ENCODE measurements around the gene ERICH2. TPM values are rescaled to one million over a fixed set of nuclear protein-coding genes. Genes with fewer than 3 reads are reported as not detected.

Gene ERICH2
- total and polyA plus RNA-seq, 5 experiments from 2014 or later, result not detected

- Mint-ChIP-seq H3K9me3 (peaks cover 0 to 2% (median 0%) of the 10 kb centered on the region in 9 donors), H3K4me3 (peak overlapping the region; percentile 70 to 91 (median 87)), H3K27me3 (peaks cover 34 to 90% (median 67%) of the 10 kb centered on the region in 5 donors), H3K27ac (peak overlapping the region in 2 of 10 donors; percentile 20 to 57), H3K4me1 (peaks cover 29 to 64% (median 59%) of the 10 kb centered on the region in 4 donors), H3K36me3 (peaks cover 0 to 2% (median 0%) of the 10 kb centered on the region in 3 donors)
- DNase-seq (peak in 2 of 10 donors; percentile 34 to 35), ATAC-seq (peak; percentile 24 to 53)
- POLR2A ChIA-PET, result interaction anchor here (0.6 kb wide), 2 partner anchors 323 to 421 kb away, joined by 3 to 6 read pairs; no protein-coding TSS in a partner anchor
Observed at GRCh38 chr2:170820757-170821530, 50.8 kb downstream of the ERICH2 start.

GRCh38 chr2:170821531-170822289 lies 51.5 kb downstream of the ERICH2 start:
- Mint-ChIP-seq H3K27ac (peak overlapping the region in 1 of 10 donors; percentile 49), H3K36me3 (peaks cover 0 to 2% (median 0%) of the 10 kb centered on the region in 3 donors), H3K9me3 (peaks cover 0 to 2% (median 0%) of the 10 kb centered on the region in 9 donors), H3K4me1 (peaks cover 29 to 59% (median 55%) of the 10 kb centered on the region in 4 donors), H3K27me3 (peaks cover 37 to 95% (median 73%) of the 10 kb centered on the region in 5 donors), H3K4me3 (peak overlapping the region; percentile 70 to 91 (median 87))
- DNase-seq, result no peak
- POLR2A ChIA-PET, result no interaction called here
- no peak for ATAC-seq

GRCh38 chr2:170822290-170823087 lies 52.3 kb downstream of the ERICH2 start:
- Mint-ChIP-seq H3K4me1 (peaks cover 29 to 51% (median 48%) of the 10 kb centered on the region in 4 donors), H3K27me3 (peaks cover 41 to 95% (median 75%) of the 10 kb centered on the region in 5 donors), H3K9me3 (peaks cover 0 to 2% (median 0%) of the 10 kb centered on the region in 9 donors), H3K4me3 (peak overlapping the region; percentile 70 to 91 (median 83)), H3K27ac (no peak overlapping the region), H3K36me3 (peaks cover 0 to 2% (median 0%) of the 10 kb centered on the region in 3 donors)
- DNase-seq (peak in 5 of 10 donors; percentile 18 to 38 (median 28)), ATAC-seq (peak; percentile 50 to 53)
- POLR2A ChIA-PET, result no interaction called here

GRCh38 chr2:170823088-170823897 lies 53.1 kb downstream of the ERICH2 start:
- H3K27ac Mint-ChIP-seq, result no peak overlapping the region
- H3K9me3 Mint-ChIP-seq, result peaks cover 0 to 2% (median 0%) of the 10 kb centered on the region in 9 donors
- H3K27me3 Mint-ChIP-seq, result peaks cover 41 to 96% (median 72%) of the 10 kb centered on the region in 5 donors
- ATAC-seq (no peak), DNase-seq (no peak)
- POLR2A ChIA-PET, result no interaction called here
- peak overlapping the region in 9 of 10 donors; percentile 71 to 91 (median 84) for H3K4me3 Mint-ChIP-seq
- H3K4me1 Mint-ChIP-seq, result peaks cover 27 to 46% (median 42%) of the 10 kb centered on the region in 4 donors
- H3K36me3 Mint-ChIP-seq, result peaks cover 0 to 2% (median 0%) of the 10 kb centered on the region in 3 donors

- ATAC-seq, result no peak
- Mint-ChIP-seq H3K9me3 (peaks cover 0 to 2% (median 0%) of the 10 kb centered on the region in 9 donors), H3K36me3 (peaks cover 0 to 2% (median 0%) of the 10 kb centered on the region in 3 donors), H3K27ac (no peak overlapping the region), H3K4me1 (peaks cover 22 to 40% (median 36%) of the 10 kb centered on the region in 4 donors), H3K4me3 (peak overlapping the region in 7 of 10 donors; percentile 10 to 51 (median 30)), H3K27me3 (peaks cover 40 to 96% (median 72%) of the 10 kb centered on the region in 5 donors)
- no peak for DNase-seq
- POLR2A ChIA-PET, result no interaction called here
Observed at GRCh38 chr2:170823898-170824215, 53.7 kb downstream of the ERICH2 start.

- H3K36me3 Mint-ChIP-seq, result peaks cover 0 to 2% (median 0%) of the 10 kb centered on the region in 3 donors
- H3K27ac Mint-ChIP-seq, result peak overlapping the region in 1 of 10 donors; percentile 15
- ATAC-seq (no peak), DNase-seq (no peak)
- H3K27me3 Mint-ChIP-seq, result peaks cover 42 to 96% (median 70%) of the 10 kb centered on the region in 5 donors
- H3K9me3 Mint-ChIP-seq, result peaks cover 0 to 2% (median 0%) of the 10 kb centered on the region in 9 donors
- H3K4me1 Mint-ChIP-seq, result peaks cover 20 to 34% (median 33%) of the 10 kb centered on the region in 4 donors
- POLR2A ChIA-PET, result interaction anchor here (0.7 kb wide), 1 partner anchor 21 kb away, joined by 3 read pairs; no protein-coding TSS in a partner anchor
- peak overlapping the region in 8 of 10 donors; percentile 18 to 43 (median 30) for H3K4me3 Mint-ChIP-seq
Observed at GRCh38 chr2:170824526-170825015, 54.4 kb downstream of the ERICH2 start.

- H3K4me1 Mint-ChIP-seq, result peaks cover 0 to 4% (median 2%) of the 10 kb centered on the region in 4 donors
- H3K27me3 Mint-ChIP-seq, result peaks cover 30 to 83% (median 55%) of the 10 kb centered on the region in 5 donors
- ATAC-seq (no peak), DNase-seq (no peak)
- no peak overlapping the region for H3K27ac Mint-ChIP-seq
- H3K36me3 Mint-ChIP-seq, result peaks cover 0 to 2% (median 0%) of the 10 kb centered on the region in 3 donors
- POLR2A ChIA-PET, result no interaction called here
- H3K4me3 Mint-ChIP-seq, result no peak overlapping the region
- H3K9me3 Mint-ChIP-seq, result no peaks in the 10 kb centered on the region
Observed at GRCh38 chr2:170827841-170828532, 57.8 kb downstream of the ERICH2 start.

GRCh38 chr2:170828533-170828916 lies 58.3 kb downstream of the ERICH2 start:
- peaks cover 30 to 86% (median 57%) of the 10 kb centered on the region in 5 donors for H3K27me3 Mint-ChIP-seq
- no peak overlapping the region for H3K27ac Mint-ChIP-seq
- no peaks in the 10 kb centered on the region for H3K9me3 Mint-ChIP-seq
- peaks cover 0 to 2% (median 0%) of the 10 kb centered on the region in 3 donors for H3K36me3 Mint-ChIP-seq
- POLR2A ChIA-PET, result no interaction called here
- H3K4me3 Mint-ChIP-seq, result no peak overlapping the region
- H3K4me1 Mint-ChIP-seq, result peaks cover 0 to 2% (median under 1%) of the 10 kb centered on the region in 4 donors
- DNase-seq, result no peak
- no peak for ATAC-seq

- DNase-seq (no peak), ATAC-seq (no peak)
- Mint-ChIP-seq H3K9me3 (no peaks in the 10 kb centered on the region), H3K4me3 (no peak overlapping the region), H3K27me3 (peaks cover 30 to 82% (median 57%) of the 10 kb centered on the region in 5 donors), H3K4me1 (peaks cover 0 to 2% (median 0%) of the 10 kb centered on the region in 4 donors), H3K27ac (no peak overlapping the region), H3K36me3 (peaks cover 0 to 2% (median 0%) of the 10 kb centered on the region in 3 donors)
- POLR2A ChIA-PET, result no interaction called here
Observed at GRCh38 chr2:170829036-170829435, 58.9 kb downstream of the ERICH2 start.

GRCh38 chr2:170830166-170830565 lies 60.0 kb downstream of the ERICH2 start:
- ATAC-seq (no peak), DNase-seq (no peak)
- POLR2A ChIA-PET, result no interaction called here
- Mint-ChIP-seq H3K27me3 (peaks cover 23 to 71% (median 46%) of the 10 kb centered on the region in 5 donors), H3K27ac (no peak overlapping the region), H3K4me1 (no peaks in the 10 kb centered on the region), H3K9me3 (no peaks in the 10 kb centered on the region), H3K36me3 (no peaks in the 10 kb centered on the region), H3K4me3 (no peak overlapping the region)

- H3K4me3 Mint-ChIP-seq, result no peak overlapping the region
- DNase-seq (no peak), ATAC-seq (no peak)
- no peaks in the 10 kb centered on the region for H3K4me1 Mint-ChIP-seq
- H3K9me3 Mint-ChIP-seq, result no peaks in the 10 kb centered on the region
- H3K36me3 Mint-ChIP-seq, result no peaks in the 10 kb centered on the region
- peak overlapping the region in 1 of 10 donors; percentile 24 for H3K27ac Mint-ChIP-seq
- POLR2A ChIA-PET, result no interaction called here
- peaks cover 22 to 62% (median 39%) of the 10 kb centered on the region in 5 donors for H3K27me3 Mint-ChIP-seq
Observed at GRCh38 chr2:170831115-170831514, 60.9 kb downstream of the ERICH2 start.
